H1 (cell line): ENCODE data around the gene GPR180. TPM values are rescaled to one million over a fixed set of nuclear protein-coding genes. Genes with fewer than 3 reads are reported as not detected.

Experiments used
- MAX ChIP-seq: IDR thresholded peaks from 2 replicates; pipeline ENCODE4 v1.6.1; 2012; ENCODE audit warnings: inconsistent platforms
- polyA plus RNA-seq, 7 experiments: library from polyadenylated mRNA; depleted of rRNA in 3 of 7; stranded (reverse) in 5 of 7; unstranded in 2 of 7; fragments of >200 nt in 5 of 7; fragments of 200-250 nt in 2 of 7; gene quantifications; 1 replicate in 5 of 7; 2 replicates in 1 of 7; 4 replicates in 1 of 7; pipeline versions ENCODE4 v1.2.1 to v1.2.3, GENCODE V29; 2011 to 2013; ENCODE audit warnings: missing spikeins in 2 of 7, mixed read lengths in 2 of 7
- total RNA-seq: library from RNA; stranded (reverse); fragmentation: NEBNext Ultra II Directional; extraction: Animal tissue kit (Norgen Biotek cat#: 25700); gene quantifications from 2 replicates; pipeline ENCODE4 v1.2.1, GENCODE V29; 2021

Gene GPR180
- total and polyA plus RNA-seq, 2 of the 8 experiments (the other 6 are each of a cell fraction or from before 2014, with no cell fraction given) = 1.8 to 4.8 TPM

GRCh38 chr13:94657167-94657566 lies 55.5 kb downstream of the GPR180 start (continued):
- no peak for TF ChIP-seq MAX
